Activated CD8-positive, alpha-beta memory T cell treated with anti-CD3 and anti-CD28 coated beads, Interleukin-2, amount 50 U/mL, for 4 hours (primary cell): Measurements from ENCODE around the gene FER1L5.

Source experiments
- DNase-seq: peaks from one replicate; pipeline ENCODE4 v3.0.0-alpha.2; 2020

Gene FER1L5

DNA sequence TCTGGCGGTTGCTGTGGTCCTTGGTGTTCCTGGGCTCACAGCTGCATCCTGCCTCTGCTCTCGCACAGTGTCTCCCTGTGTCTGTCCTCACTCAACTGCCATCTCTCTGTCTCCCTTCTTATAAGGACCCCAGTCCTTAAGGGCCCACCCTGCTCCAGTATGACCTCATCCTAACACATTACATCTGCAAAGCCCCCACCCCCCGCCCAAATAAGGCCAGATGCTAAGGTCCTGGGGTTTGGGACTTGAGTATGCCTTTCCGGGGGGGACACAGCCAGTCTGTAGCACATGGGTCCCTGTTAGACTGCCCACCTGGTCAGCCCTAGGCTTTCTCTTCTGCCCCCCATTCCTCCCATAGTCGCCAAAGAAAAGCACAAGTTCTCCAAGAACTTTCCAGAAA is 40.7 kb downstream of the FER1L5 start:
- no peak for DNase-seq

DNA sequence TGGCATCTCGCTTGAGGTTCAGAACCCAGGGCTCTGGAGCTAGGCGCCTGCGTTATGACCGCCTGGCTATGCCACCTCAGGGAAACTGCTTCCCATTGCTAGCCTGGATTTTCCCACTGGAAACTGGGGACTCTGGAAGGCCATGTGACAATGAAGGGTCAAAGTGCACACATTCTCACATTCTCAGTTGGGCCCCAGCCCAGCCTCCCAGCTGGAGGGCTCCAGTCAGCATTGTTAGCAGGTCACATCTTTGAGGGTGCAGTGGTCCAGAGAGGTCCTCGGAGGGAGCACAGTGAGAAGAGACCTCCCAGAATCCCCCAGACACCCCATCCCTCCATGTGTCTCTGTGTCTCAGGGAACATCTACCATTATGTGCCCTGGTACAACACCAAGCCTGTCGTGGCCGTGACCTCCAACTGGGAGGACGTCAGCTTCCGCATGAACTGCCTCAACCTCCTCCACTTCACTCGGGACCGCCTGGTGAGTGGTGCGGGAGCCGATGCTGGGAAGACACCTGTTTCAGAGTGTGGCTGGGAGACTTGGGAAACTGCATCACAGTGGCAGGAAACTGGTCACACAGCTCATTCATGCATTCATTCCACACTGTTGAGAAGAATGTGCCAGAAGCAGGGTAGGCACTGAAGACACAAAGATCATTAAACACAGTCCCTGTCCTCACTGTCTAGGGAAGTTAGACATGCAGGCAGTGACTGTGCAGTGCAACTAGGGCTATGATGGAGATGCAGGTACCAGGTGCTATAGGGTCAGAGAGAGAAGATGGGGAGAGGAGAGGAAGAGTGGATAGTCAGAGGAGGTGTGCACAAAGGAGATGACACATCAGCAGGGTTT is 41.6 kb downstream of the FER1L5 start:
- DNase-seq: no peak

DNA sequence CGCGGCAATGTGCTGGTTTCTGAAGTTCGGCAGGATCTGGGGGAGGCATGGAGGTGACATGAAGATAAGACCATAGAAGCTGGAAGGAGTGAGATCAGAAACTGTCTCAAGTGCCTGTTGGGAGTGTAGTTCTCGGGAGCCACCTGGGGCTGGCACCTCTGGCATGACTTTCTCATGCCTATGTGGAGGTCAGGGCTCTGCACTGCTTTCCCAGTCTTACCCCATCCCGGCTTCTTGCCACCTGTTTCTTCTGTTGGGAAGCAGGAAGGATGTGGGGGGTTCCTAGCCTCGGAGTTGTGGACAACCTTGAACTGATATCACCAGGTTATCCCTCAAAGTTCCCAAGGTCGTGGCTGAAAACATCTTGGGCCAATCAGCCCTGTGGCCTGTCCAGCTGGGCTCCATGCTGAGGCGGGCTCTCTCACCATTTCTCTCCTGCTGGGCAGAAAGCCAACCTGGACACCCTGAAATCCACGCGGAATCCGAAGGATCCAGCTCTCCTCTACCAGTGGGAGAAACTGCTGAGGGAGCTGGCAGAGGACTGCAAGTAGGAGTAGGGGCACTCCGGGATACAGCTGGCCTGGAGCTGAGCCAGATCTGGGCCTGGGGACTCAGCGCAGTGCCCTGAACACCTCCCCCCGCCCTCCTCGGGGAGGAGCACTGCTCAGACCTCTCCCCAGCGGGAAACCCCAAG is 42.5 kb downstream of the FER1L5 start:
- no peak for DNase-seq

DNA sequence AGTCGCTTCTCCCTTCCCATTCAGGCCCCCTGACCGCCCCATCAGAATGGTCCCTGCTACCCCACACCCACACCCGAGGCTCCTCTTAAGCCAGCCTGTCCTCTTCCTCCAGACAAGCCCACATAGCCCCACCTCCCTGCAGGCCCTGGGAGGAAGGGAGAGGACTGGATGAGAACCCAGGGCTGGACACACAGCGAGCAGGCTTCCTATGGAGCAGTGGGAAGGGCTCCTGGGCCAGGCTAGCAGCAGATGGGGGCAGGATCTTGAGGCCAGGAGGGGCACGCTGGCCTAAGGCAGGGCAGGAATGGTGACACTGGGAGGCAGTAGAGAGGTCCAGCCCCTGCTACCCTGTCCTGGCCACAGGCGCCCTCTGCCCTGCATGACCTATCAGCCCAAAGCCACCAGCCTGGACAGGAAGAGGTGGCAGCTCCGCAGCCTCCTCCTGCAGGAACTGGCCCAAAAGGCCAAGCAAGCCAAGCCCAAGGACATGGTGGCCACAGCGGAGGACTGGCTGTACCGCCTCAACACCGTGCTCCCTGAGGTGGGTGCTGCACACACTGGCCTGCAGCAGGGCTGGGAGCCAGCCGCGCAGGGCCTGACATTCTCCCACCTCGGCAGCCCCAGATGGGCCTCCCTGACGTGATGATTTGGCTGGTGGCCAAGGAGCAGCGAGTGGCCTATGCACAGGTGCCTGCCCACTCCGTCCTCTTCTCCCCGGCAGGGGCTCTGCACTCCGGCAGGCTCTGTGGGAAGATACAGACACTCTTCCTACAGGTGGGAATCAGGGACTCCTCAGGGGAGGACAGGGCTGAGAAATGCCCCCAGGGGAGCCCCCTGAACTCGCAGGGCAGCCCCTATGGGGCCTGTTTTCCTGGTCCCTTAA is 43.3 kb downstream of the FER1L5 start:
- no peak for DNase-seq

DNA sequence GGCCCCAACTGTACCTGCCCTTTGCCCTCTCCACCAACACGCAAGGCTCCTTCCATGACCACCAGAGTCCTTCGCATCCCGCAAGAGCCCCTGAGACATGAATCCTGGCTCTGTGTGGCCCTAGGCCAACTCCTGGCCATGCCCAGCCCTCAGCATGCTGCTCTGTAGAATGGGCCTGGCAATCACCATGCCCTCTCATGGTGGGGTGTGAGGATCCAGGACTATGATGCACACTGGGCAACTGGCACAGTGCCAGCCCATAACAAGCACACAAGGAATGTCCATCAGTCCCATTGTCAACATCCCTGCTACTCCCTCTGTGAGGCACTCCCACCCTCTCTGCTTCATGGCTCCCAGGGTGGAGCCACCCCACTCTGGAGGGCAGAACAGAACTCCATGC is 44.7 kb downstream of the FER1L5 start:
- DNase-seq: no peak

DNA sequence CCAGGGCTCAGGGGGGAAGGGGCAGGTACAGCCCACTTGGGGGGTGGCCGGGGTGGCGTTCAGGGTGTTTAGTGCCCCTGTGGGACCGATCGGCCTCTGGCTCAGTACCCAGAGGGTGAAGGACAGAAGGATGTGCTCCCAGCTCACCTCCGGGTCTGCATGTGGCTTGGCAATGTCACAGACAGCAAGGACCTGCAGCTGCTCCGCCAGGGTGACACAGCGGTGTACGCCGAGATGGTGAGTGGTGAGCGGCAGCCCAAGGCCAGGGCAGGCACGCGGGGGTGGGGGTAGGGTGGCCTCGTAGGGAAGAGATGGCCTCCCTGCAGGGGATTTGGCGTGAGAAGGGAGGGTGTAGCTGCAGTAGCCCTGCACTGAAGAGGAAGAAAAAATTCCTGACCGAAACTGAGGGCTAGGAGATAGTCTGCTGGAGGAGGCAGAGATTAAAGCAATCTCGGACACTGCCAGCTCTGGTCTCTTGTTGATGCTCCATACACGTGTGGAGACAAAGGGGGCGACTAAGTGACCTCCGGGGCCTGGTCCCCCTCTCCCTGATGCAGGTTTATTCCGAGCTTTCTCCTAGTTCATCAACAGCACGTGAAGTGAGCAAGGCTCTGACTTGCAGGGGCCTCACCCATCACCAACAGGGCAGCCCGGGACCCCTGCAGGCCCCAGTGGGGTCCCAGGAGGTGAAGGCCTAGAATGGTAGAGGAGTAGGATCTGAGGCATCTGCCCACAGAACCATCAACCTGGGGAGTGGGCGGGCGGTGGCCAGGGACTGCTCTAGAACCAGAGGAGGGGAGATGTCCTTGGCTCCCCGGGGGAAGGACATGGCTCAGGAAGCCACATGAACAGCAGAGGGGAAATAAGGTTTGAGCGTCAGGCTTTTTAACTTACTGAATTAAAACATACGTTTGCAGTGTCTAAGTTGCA is 45.4 kb downstream of the FER1L5 start:
- no peak for DNase-seq

DNA sequence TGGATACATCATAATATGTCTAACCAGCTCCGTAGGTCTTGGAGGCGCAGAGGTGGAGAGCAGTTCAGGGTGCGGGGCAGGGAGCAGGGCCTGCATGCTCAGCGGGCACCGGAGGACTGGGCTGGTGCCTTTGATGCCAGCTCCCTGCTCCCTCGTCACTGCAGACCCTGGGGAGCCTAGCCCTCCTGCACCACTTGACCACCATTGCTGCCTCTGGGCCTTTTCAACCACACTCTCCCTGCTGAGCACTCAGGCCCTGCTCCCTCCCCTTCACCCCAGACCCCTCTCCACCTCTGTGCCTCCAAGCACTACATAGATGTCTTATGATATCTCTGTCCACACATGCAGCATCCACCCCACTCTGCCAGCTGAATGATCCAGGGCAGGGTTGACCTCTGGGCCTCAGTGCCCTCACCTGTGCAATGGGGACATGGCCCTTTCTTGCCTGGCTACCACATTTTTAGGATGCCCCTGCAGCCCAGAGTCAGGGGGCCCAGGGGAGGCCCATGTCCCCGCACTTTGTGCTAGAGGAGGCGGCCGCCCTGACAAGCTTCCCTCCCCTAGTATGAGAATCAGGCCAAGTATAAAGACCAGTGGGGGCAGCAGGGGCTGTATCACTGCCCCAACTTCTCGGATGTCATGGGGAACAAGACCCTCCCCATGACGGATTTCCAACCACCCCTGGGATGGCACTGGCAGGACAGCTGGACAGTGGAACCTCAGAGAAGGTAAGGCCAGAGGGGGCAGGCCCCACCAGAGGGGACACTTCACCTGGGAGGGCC is 46.3 kb downstream of the FER1L5 start:
- DNase-seq: no peak

DNA sequence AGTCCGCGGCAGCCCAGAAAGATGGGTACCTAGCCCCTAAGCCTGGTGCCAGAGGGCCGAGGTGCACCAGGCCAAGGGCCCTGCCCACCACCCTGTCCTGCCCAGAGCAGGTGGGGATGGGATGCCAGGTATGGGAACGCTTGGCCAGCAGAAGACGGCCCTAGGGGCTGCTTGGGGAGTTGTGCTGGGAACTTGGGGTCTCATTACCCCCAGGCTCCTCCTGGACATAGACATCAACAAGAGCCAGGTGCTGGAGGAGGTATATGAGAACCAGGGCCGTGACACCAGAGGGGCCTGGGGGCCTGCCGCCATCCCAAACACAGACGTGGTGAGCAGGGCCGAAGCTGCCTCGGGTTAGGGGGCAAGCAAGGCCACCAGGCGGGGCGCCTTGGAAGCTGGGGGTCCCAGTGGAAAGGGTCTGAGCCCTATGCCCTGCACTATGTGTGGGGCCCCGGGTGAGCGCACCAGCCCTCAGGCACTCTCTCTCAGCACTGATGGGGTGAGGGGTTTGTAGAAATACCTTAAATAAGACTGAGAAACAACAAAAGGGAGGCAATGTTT is 46.9 kb downstream of the FER1L5 start:
- DNase-seq: no peak

DNA sequence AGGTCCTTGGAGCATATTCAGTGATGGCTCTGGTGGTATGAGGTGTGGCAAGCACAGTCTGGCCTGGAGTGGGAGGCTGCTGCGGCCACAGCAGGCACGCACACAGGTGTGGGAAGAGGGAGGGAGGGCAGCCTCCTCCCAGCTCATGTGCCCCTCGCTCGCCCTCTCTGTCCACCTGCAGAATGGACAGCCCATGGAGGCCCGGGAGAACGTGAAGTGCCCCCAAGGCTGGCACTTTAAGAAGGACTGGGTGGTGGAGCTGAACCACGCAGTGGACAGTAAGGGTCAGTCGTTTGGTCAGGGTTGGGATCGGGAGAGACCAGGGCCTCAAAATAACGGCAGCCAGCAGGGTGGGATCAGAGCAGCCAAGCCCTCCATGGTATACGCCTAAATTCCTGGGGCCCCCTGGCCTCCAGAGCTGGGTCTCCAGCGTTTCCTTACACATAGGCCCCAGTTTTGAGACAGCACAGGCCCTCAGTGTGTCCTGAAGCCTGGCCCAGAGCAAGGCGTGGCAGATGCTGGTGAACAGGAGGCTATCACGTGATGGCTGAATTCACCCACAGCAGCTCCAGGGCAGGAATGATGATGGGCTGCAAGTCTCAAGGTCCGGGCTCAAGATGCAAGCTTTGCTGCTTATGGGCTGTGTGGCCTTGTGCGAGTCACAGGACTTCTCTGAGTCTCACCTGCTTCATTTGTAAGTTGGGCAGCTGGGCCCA is 47.9 kb downstream of the FER1L5 start:
- no peak for DNase-seq

DNA sequence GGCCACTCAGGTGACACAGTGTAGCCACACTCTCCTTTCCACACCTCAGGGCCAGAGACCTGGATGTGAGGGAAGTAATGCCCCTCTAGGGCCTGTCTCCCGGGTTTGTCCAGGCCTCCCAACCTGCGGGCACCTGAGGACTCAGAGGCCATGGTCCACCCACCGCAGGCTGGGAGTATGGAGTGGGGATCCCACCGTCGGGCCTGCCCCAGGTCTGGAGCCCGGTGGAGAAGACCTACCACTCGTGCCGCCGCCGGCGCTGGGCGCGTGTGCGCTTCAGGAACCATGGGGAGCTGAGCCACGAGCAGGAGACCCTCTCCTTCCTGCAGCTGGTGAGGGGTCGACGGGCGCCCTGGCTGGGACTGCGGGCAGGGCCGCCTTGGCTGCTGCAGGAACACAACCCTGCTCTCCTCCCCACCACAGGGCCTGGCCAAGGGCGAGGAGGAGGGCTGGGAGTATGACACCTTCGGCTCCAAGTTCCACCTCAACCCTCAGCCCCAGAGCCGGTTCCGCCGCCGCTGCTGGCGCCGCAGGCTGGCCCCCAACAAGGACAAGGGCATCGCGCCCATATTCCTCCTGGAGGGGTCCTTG is 48.6 kb downstream of the FER1L5 start:
- no peak for DNase-seq

DNA sequence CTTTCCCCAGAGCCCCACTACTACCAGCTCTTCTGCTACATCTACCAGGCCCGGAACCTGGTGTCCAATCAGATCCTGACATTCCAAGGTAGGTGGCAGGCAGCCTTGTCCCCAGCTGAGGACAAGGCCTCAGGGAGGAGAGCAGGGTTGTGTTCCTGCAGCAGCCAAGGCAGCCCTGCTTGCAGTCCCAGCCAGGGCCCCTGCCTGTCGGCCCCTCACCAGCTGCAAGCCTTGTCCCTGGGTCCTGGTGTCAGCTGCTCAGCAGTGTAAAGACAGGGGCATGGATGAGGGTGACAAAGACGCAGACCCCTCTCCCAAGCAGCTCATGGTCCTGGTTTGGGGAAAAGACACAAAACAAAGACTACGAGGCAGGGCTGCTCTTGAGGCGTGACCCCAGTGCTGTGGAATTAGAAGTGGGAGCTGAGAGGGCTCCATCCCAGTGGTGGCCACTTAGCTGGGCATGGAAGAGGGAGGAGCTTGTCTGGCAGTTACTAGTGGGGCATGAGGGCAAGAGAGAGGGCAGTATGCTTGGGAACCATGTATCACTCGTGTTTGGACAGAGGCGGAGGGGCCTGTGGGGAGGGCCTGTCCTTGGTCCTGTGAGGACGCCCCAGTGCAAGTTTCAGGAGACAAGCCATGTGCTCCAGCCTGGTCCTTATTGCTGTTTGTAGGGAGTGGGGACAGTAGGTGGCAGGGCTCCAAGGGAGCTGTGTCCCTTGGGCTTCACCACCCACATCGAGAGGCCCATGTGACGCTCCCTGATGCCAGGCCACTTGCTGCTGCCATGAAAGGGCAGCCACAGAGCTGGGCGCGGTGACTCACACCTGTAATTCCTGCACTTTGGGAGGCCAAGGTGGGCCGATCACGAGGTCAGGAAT is 49.8 kb downstream of the FER1L5 start:
- DNase-seq: no peak

DNA sequence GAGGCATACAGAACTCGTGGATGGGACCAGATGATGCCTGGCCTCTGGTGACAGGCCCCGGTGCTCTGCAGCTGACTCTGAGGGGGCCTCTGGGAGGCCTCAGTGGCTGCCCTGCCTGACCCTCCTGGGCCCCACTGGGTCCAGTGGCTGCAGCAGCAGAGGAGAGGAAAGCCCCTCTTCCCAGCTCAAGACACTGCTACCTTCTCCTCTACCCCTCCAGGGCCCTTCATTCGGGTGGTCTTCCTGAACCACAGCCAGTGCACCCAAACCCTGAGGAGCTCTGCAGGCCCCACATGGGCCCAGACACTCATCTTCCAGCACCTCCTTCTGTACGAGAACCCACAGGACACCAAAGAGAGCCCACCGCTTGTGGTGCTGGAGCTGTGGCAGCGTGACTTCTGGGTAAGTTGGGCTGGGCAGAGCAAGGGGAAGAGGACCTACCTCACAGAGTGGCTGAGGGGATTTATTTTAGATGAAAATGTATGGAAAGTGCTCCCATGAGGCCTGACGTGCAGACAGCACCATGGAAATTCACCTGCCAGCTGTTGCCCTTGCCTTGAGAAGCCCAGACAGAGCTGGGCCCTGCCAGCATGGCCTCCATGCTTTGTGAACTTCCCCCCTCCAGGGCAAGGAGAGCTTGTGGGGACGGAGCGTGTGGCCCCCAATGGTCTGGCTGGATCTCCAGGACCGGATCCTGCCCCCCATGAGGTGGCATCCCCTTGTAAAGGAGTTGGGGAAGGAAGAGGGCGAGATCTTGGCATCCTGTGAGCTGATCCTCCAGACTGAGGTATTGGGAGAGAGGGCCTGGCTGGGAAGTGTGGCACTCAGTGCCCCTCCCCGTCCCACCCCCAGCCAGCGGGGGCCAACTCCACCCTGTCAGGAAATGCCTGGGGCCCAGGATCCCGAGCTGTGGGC is 51.0 kb downstream of the FER1L5 start:
- DNase-seq: no peak

DNA sequence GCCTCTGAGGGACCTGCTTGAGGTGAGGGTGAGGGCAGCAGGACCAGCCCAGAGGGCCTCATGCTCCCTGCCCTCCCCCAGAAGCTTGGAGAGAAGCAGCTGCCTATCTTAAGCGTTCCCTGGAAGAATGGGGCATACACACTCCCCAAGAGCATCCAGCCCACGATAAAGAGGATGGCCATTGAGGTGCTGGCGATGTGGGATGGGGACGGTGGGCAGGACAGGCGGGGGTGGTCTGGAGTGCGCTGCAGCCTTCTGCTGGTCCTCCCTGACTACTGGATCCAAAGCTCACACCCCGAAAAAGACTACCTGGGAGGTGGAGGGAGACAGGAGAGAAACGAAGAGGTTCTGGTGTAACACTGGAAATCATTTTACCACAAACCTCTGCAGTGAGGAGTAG is 51.7 kb downstream of the FER1L5 start:
- DNase-seq: no peak

DNA sequence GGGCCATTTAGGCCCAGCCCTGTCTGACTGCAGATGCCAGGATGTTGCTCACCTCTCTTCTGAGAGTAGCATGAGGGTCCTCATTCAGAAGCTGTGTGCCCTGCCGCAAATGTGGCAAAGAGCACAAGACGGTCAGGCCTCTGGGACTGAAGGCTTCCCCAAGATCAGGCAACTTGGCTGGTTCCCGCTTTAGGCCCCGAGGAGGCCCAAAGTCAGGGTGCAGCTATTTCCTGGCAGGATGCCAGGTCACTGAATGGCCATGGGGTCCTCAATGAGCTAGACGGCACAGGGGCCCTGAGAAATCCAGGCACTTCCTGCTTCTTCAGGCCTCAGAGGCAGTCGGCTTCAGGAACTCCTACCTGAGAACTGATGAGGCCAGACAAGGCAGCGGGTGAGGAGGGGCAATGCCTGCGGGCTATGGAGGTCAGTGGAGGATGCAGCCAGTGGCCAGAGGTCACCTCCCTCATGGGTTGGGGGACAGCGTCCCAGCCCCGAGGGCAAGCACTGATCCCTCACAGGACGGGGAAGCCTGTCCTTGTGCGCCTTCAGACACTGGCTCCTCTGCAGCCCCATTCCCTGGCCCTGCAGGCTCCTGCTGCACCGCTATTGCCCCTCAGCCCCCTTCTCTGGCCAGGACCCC is 52.4 kb downstream of the FER1L5 start:
- no peak for DNase-seq

DNA sequence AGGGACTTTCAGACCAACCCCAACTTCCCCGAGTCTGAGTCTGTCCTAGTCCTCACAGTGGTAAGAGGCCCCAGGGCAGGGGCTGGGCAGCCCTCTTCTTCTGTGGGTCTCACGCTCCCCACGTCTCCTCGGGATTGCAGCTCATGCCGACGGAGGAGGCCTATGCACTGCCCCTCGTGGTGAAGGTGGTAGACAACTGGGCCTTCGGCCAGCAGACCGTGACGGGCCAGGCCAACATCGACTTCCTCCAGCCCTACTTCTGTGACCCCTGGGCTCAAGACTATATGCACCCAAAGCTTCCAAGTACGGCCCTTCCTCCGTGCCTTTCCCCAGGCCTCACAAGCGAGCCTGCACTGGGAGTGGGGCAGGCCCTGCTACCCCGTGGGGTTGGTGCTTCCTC is 53.0 kb downstream of the FER1L5 start:
- DNase-seq: no peak

DNA sequence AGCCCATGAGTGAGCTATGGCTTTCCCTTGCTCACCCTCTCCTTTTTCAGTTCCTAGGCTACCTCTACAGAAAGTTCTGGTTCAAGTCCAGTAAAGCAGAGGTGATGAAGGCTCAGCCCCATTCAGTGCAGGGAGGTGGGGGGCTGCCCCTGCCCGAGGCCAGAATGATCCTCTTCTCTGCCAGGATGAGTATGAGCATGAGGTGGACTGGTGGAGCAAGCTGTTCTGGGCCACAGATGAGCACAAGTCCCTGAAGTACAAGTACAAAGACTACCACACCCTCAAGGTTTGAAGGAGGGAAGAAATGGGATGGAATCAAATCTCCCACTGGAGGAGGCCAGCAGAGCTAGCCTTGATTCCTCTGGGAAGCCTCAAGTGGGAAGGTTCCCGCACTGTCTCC is 54.9 kb downstream of the FER1L5 start:
- no peak for DNase-seq

DNA sequence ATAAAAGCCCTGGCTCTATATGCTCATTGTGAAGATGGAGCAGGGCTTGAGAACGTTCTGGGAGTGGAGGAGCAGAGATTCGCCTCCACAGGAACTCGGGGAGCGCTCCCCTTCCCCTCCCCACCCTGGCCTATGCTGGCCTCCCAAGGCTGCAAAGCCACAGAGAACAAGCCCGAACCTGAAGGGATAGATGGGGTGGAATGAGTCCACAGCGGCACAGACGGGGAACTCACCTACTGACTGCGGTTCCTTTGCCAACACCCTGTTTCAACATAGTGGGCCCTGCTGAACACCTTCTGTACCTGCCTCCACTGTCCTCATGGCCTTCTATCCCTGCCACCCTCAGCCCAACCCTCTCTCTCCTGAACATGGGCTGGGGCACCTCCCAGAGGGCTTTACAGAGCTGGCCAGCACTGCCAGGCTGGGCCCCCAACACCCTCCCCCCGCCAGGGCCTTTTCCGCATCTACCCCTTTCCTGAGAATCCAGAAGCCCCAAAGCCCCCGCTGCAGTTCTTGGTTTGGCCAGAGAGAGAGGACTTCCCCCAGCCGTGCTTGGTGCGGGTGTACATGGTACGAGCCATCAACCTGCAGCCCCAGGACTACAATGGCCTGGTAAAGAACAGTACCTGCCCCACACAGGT is 55.8 kb downstream of the FER1L5 start:
- DNase-seq: no peak
